NCI-H82 treated with DMSO at 0.1 percent for 48 hours (cell line): ENCODE measurements around the gene NPHP4.

ENCODE experiments used
- DNase-seq: peaks from one replicate; lab custom pipeline; 2025; ENCODE audit not compliant: unreplicated experiment; lab: John Stamatoyannopoulos, UW

Gene NPHP4

GRCh38 chr1:5839161-5839880, 152.9 kb downstream of the NPHP4 start:
- no peak for DNase-seq

- DNase-seq, result no peak
Observed at GRCh38 chr1:5837976-5838653, 154.1 kb downstream of the NPHP4 start.

DNA sequence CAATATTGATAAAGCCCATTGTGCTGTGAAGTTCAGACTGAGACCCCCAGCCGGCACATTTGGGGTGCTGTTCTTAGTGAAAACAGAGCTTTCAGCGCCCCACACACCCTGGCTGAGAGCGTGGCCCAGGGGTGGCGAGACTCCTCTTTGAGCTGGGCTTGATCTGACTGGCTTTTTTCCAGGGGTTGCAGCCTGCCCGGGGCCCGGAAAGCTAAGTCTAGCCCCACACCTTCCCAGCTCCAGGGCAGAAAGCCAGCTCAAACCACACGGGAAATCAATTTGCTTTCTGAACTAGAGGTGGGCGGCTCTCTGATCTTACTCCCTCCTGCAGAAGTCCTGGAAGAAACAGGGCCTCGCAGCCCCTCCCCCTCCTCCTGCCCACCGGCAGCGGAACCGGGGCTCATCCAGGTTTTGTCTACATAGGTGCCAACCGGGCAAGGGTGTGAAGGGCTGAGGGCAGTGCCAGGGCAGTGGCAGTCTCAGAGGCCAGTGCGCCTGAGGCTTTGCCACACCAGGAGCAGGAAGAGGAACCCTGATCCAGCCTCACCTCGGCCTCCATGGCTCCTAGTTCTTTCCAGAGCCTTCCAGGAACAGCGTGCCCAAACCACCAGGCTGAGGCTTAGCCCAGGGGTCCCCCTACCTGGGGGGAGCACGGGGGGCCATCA, 155.3 kb downstream of the NPHP4 start:
- no peak for DNase-seq

DNA sequence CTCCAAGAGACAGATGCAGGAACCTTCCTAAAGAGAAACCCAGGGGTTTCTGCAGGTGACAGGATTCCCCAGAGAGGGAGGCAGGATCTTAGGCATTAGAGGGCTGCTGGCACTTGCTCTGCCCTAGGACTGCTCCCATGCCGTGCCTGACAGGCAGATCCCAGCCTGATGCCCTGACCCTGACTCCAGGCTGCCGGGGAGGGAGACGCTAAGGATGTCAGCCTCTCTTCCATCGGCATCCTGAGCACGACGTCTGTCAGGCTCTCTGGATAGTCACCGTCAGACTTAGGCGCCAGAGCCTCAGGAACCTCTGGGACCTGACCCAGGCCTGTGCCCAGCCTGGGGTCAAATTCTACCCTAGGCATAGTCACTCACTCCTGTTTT, 157.1 kb downstream of the NPHP4 start:
- DNase-seq, result no peak

DNA sequence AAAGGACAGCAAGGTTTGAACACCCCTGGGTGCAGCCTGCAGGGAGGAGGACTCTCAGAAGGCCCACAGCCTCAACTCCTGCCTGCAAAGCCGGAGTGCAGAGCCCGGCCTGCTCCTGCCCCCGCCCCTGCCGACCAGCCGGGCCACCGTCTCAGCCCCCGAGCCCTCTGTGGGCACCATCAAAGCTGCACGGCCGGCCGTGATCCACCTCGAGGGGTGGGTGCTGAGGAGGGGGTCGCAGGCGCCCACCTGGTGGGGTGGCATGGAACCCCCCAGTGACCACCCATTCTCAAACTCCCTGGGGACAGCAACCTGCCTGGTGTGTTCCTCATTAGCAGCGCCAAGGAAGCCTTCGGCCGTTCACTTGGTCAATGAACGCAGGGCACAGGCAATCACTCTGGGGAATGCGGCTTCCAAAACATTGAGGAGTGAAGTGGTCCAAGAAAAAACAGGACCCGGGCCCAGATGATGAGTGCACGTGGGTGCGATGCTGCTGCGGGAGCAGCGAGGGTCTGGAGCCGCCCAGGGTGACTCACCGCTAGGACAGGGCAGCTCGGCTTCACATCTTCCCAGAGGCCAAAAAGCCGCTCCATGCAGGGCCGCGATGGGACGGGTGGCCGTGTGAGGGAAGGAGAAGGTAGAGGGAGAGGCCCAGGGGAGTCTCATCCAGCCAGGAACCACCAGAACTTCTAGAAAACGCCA, 157.6 kb downstream of the NPHP4 start:
- DNase-seq, result no peak

- DNase-seq, result no peak
Observed at GRCh38 chr1:5833911-5834310, 158.3 kb downstream of the NPHP4 start.

- no peak for DNase-seq
Observed at GRCh38 chr1:5832916-5833895, 159.0 kb downstream of the NPHP4 start.

DNA sequence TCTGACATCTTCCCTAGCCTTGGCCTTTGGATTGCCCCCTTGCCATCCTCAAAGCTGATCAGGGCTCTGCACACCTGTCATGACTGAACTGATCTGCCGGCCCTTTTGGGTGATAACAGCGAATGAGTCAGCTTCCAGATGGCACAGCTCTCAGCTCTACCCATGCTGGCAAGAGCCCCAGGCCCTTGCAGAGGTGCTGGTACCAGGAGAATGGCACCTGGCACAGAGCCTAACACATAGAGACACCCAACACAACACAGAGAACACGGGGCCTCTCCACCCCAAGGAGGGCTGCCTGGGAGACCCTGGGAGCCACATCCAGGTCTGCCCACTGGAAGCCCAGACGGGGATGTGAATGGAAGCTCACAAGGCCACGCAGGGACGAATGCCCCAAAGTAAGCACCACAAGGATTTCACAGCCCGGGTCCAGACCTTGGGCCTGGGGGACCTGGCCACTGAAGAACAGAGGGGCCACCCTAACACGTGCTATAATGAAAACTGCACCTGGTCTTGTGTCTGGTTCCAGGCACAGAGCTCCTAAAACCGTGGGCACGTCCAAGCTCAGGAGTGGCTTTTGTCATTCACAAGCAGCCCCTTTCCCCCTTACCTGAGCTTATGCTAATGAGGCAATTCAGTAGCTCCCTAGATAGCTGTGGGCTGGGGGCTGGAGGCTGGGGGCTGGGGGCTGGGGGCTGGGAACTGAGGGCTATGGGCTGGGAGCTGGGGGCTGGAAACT, 160.5 kb downstream of the NPHP4 start:
- no peak for DNase-seq

DNA sequence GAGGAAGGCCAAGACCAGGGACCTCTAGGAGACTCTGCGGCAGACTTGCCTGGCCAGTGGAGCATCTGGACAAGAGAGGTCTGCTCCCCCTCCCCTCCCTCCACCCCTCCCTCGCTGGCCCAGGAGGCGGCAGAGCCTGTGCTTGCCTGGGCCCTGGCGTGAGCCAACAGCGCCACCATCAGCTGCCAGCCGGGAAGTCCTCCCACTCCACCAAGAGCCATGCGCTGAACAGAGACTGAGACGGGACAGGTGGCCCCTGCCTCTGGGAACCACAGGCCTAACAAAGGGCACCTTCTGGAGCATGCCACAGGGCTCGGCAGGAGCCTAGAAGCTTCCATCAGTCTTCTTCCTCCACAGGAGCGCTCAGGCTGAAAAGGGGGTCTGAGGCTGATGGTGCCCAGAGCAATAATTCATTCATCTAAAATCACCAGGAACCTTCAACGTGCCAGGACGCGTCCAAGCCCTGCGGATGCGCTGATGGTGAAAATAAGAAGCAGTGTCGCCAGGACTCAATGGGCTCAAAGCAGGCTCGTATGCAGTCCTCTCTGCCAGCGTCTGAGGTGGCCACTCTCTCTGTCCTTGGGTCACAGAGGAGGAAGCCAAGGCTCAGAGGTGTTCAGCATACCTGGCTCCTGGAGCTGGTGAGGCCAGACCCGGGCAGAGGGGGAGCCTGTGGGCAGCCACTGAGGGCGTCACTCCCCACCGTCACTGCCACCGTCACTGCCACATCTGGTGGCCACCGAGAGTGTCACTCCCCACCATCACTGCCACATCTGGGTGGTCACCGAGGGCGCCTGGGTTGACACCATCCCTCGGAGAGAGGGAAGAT, 161.2 kb downstream of the NPHP4 start:
- DNase-seq, result no peak

DNA sequence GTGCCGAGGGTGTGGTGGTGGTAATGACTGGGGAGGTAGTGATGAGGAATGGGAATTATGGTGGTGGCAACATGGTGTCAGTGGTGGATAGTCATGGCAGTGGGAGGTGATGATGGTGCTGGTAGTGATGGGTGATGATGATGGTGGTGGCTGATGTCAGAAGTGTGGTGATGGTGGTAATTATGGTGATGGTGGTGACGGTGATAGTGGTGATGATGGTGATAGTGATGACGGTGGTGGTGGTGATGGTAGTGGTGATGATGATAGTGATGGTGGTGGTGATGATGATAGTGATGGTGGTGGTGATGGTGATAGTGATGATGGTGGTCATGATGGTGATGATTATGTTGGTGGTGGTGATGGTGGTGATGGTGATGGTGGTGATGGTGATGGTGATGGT, 162.8 kb downstream of the NPHP4 start:
- no peak for DNase-seq

- DNase-seq, result no peak
Observed at GRCh38 chr1:5828308-5828935, 163.8 kb downstream of the NPHP4 start.

GRCh38 chr1:5827516-5827915, 164.7 kb downstream of the NPHP4 start:
- no peak for DNase-seq

- no peak for DNase-seq
Observed at GRCh38 chr1:5826601-5827000, 165.6 kb downstream of the NPHP4 start.

DNA sequence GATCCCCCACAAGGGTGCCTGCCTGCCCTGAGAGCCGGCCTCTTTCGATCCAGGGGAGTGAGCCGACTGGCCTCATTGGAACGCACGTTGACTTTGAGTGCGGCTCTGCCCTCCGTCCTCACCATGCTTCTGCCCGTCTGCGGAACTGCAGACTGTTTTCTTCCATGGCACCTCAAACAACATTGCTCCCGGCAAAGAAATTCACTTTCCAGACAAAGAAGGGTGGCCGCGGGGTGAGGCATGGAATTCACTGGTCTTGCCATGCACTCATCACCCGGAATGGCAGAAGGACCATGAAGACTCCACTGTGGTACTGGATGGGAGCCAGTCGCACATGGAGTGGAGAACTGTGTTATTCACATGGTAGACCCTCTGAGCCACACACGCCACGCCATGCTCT, 169.5 kb downstream of the NPHP4 start:
- no peak for DNase-seq

- no peak for DNase-seq
Observed at GRCh38 chr1:5822266-5822665, 170.0 kb downstream of the NPHP4 start.

GRCh38 chr1:5821540-5822176, 170.6 kb downstream of the NPHP4 start:
- no peak for DNase-seq

DNA sequence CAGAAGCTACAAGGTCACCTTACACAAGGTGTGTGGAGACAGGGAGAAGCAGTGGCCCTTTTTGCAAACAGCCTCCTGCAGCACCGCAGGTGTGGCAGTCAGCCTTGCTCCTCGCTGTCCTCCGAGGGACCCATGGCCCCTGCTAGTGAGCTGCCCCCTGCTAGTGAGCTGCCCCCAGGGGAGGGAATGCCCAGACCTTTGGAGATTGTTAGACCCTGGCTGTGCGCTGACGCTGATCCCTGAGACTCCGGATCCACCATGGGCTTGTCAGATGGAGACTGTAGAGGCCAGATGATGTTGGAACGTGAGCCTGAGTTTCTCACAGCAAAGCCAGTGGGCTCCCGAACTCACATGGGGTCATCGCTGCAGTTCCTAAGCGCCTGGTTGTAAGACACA, 172.2 kb downstream of the NPHP4 start:
- no peak for DNase-seq

GRCh38 chr1:5819391-5820025, 172.7 kb downstream of the NPHP4 start:
- DNase-seq, result no peak
